GM12892 (cell line): ENCODE measurements around the gene POLR3B.

Experiments
- POLR2A ChIP-seq: IDR thresholded peaks from 2 replicates; pipeline ENCODE4 v1.6.1; 2011; ENCODE audit warnings: low read depth, low read length, control low read depth
- POLR2AphosphoS5 ChIP-seq: IDR thresholded peaks from 2 replicates; pipeline ENCODE4 v1.6.1; 2011; ENCODE audit warnings: low read depth, low read length, control low read depth
- TAF1 ChIP-seq: IDR thresholded peaks from 2 replicates; pipeline ENCODE4 v1.6.1; 2011; ENCODE audit warnings: low read depth, mild to moderate bottlenecking, control low read depth, low read length, borderline replicate concordance

GRCh38 chr12:106446419-106447092 lies 89.0 kb downstream of the POLR3B start:
- TF ChIP-seq POLR2A (no peak), TAF1 (no peak), POLR2AphosphoS5 (no peak)
